GM04504 (cell line): ENCODE measurements around the gene DHCR24.
"Not testable (repeated sequence)": the region's sequence is repeated elsewhere in the genome, so short reads cannot be mapped to it uniquely, and the experiment has no call there.

ENCODE experiments used
- DNase-seq: peaks from one replicate; pipeline ENCODE4 v3.0.0-alpha.2; 2012; ENCODE audit warnings: low read depth

DHCR24 gene, protein sequence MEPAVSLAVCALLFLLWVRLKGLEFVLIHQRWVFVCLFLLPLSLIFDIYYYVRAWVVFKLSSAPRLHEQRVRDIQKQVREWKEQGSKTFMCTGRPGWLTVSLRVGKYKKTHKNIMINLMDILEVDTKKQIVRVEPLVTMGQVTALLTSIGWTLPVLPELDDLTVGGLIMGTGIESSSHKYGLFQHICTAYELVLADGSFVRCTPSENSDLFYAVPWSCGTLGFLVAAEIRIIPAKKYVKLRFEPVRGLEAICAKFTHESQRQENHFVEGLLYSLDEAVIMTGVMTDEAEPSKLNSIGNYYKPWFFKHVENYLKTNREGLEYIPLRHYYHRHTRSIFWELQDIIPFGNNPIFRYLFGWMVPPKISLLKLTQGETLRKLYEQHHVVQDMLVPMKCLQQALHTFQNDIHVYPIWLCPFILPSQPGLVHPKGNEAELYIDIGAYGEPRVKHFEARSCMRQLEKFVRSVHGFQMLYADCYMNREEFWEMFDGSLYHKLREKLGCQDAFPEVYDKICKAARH

DNA sequence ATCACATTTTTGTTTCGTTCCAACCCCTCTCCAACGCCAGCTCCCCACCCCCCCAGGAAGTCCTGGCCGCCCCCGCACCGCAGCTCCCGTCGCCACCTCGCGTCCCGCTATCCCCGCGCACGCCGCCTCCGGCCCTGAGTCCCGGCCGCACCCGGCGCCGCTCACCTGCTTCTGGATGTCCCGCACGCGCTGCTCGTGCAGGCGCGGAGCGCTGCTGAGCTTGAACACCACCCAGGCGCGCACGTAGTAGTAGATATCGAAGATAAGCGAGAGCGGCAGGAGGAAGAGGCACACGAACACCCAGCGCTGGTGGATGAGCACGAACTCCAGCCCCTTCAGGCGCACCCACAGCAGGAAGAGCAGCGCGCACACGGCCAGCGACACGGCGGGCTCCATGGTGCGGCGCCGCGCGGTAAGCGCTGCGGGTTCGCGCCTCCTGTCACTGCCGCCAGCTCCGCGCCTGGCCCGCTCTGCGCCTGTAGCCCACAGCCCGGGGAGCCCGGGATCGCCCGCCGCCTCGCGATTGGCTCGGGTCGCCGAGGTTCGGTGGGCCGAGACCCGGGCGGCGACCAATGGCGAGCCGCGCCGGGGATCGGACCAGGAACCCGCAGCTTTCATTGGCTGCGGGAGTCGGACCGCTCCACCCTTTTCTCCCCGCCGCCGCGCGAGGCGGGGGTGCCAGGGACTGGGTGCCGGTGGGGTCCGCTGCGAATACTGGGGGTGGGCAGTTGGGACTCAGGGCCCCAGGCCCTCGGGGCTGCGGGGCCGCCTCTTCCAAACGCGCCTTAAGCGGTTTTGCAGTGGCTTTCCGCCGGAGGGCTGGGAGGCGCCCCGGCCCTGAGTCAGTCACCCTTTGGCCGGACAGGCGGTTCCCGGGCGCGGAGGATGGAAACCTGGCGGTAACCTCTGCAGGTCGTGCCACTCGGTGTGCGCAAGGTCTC lies at the start of gene DHCR24:
Gene DHCR24 (minus strand): TSS at position 472 of the 941 bp plus-strand sequence. CDS start 76 bp downstream, at position 396.
- DNase-seq: peak; percentile 66

DNA sequence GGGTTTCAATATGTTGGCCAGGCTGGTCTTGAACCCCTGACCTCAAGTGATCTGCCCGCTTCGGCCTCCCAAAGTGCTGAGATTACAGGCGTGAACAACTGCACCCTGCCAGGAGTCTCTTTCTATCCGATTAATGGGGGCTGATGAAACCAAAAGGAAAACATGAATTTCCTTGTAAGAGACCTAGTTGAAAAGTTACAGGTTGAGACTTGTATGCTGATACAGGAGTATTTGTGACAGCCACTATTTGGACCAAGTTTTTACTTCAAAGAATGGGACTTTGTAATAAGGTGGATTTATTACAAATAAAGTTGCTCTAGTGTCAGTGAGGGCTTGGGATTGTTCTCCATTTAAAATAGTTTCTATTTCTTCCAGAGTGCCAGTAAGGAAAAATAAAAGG lies 49.8 kb upstream of the DHCR24 start:
- no peak for DNase-seq

DNA sequence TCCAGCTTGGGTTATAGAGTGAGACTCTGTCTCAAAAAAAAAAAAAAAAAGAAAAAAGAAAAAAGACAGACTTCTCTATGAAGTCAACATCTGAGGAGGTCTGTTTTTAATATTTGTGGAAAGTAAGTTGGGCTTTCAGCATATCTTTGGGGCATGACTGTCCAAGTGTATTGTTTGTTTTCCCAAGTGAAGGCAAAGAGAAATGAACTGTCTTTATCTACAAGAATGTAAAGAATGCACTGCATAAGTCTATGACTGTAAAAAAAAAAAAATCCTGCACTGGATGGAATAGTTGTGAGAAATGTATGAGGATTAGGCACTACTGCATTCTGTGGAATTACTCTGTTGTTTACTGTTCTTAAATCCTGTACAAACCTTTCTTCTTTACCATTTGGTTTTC lies 47.9 kb upstream of the DHCR24 start:
- DNase-seq: peak; percentile 90

DNA sequence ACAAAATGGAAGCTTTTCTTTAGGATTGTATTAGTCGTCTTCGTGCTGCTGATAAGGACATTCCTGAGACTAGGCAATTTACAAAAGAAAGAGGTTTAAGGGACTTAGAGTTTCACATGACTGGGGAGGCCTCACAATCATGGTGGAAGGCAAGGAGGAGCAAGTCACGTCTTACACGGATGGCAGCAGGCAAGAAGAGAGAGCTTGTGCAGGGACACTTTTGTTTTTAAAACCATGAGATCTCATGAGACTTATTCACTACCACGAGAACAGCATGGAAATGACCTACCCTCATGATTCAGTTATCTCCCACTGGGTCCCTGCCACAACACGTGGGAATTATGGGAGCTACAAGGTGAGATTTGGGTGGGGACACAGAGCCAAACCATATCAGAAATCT lies 47.1 kb upstream of the DHCR24 start:
- not testable (repeated sequence) for DNase-seq

DNA sequence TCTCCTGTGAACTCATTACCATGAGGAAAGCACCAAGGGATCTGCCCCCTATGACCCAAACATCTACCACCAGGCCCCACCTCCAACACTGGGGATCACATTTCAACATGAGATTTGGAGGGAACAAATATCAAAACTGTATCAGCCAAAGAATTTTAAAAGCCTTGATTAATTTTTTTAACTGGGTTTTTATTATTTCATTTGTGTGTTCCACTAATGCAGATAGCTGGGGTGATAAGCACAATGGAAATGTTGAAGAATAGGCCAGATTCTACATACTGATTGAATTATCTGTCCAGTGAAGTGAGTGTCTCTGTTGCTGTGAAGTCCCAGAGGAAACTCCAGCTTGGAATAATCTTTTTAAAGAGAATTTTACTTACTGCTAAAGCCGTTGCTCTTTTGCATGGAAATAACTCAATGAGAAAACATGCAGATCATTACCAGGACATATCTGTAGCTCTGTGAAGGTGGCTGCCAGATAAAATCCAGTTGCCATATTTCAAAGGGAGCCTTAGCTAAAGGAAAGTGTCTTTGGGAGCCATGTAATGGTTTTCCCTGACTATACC lies 44.4 kb upstream of the DHCR24 start:
- no peak for DNase-seq

DNA sequence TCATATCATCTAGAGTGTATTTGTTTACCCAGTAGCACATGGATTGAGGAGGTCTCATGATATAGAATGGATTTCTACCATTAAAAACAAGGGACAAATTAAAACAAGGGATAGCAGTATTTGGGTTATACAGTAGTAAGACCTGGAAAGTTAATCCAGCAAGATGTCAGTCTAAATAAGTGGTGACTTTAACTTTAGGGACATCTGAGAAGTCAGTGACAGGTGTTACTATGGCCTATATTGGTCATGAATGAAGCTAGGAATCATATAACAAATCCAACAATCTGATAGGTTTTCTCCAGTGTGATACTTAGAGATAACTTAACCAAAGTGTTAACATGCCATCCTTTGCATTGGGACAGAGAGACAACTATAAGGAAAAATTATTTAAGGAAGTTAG lies 42.7 kb upstream of the DHCR24 start:
- no peak for DNase-seq

DNA sequence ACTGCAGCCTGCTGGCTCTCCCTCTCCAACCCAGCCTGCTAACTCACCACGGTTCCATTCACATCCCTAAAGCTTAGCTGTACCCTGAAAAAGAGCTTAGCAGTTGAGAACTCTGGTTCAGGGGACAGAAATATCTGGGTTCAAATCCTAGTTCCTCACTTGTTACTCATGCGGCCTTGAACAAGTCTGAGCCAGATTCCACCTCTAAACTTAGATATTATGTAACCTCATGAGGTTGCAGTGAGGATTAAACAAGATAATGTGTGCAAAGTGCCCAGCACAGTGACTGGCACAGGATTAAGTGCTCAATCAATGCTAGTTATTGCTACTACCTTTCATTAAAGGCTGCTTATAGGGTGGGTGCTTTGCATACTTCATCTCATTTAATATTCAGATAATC lies 41.3 kb upstream of the DHCR24 start:
- DNase-seq: no peak

DNA sequence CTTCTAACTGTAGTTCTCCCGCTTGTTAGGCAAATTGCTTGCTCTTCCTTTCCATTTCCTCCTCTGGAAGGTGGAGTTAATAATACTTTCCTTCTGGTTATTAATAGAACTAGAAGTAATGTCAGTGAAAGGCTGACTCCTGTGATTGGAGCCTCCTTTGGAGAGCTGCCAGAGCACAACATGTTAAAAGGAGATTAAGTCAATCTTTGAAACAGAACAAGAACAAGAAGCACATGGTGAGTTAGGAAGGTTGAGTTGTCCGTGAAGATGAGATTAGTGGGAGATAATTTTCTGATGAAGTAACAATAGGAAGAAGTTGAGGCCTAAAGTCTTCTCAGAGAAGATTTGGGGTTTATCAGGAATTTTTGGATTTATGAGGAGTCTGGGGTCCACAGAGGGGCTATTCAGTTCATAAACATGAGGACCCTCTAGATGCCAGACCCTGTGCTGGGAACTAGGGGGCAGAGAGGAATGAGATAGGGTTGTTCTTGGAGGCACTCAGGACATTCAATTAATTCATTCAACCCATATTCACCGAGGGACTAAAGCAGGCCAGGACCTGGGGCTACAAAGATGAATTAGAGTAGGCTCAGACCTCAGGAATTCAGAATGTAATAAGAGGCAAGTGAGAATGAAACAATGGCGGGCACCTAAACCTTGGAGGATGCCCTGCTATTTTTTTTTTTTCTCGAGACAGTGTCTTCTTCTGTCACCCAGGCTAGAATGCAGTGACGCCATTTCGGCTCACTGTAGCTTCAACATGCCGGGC lies 40.7 kb upstream of the DHCR24 start:
- DNase-seq: no peak

DNA sequence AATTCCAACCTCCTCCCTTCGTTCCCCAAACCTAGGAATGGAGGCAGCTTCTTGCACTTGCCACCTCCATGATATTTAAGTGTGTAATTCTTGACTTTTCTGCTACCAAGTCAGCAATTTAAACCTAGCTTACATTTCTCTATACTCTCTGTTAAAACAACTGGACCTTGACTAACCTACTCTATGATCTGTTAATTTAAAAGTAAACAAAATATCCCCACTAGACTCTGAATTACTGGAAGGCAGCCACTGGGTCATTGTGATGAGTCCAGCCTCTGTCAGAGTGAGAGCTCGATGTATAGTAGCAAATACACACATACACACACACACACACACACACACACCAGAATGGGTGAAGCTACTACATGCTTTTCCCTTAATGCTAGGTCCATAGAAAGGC lies 40.0 kb upstream of the DHCR24 start:
- DNase-seq: no peak

DNA sequence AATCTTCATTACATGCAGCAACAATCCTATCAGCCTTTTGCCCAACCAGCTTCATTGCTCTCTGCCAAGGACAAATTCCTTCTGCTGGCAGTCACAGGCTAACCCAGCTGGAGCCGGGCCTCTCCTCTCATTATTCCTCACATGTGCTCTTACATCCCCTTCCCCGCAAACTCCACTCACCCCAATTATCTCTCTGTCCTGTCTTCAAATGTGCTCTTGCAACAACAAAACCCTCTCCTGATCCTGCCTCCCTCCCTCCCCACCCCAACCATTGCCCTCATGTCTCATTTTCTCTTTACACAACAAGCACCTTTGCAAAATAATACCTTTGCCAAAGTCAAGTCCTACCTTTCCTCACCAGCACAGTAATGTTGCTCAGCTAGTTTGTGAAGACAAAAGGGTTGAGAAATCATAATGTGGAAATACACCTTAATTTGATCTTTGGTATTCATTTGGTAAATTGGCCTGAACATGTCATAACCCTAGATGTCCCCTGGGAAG lies 36.0 kb upstream of the DHCR24 start:
- no peak for DNase-seq

DNA sequence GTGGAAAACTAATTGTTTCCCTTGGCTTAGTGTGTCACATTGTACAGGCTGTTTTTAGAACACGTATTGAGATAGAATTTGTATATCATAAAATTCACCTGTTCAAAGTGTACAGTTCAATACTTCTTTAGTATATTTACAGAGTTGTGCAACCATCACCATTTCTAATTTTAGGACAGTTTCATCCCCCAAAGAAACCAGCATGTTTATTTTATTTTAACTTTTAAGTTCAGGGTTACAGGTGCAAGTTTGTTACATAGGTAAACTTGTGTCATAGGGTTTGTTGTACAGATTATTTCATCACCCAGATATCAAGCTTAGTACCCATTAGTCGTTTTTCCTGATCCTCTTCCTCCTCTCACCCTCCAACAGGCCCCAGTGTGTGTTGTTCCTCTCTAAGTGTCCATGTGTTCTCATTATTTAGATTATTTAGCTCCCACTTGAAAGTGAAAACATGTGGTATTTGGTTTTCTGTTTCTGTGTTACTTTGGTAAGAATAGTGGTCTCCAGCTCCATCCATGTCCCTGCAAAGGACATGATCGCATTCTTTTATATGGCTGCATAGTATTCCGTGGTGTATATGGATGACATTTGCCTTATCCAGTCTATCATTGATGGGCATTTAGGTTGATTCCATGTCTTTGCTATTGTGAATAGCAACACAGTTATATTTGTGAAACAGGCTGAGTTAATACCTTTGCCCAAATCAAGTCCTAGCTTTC lies 35.2 kb upstream of the DHCR24 start:
- DNase-seq: no peak

DNA sequence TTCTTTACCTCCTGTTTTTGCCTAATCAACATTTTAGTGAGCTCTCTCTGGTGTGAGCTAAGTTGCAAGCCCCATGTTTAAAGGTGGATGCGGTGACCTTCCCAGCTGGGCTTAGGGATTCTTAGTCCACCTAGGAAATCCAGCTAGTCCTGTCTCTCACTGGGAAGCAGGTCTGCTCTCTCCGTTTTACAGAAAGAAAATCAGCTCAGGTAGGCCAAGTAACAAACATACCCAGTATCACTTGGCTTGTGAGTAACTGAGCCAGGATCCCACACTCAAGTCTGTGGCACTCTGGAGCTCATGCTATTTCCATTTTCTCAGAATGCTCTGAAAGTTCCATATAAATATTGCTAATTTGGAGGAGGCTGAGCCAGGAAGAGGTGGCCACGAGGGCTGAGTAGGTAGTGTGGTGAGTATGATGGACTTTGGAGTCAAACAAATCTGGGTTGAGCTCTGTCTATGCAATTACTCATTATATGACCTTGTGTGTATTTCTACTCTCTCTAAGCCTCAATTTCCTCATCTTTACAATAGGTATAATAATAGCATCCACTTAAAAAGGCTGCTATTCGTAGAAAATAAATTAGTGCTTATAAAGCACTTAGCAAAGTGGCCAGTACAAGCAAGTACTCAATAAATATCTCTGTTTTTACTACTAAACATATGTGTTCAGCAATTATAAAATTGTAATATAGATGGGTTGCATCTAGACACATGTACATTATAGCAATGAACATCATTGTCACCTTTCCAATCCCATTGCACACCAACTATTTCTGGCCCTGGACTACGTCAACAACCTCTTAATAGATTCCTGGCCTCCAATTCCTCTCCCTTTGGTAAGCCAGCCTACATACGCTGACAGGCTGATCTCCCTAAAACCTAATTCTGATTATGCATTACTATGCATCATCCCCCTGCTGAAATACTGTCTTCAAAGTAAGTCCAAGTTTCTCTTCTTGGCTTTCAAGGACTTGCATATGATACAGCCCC lies 32.7 kb upstream of the DHCR24 start:
- DNase-seq: no peak

DNA sequence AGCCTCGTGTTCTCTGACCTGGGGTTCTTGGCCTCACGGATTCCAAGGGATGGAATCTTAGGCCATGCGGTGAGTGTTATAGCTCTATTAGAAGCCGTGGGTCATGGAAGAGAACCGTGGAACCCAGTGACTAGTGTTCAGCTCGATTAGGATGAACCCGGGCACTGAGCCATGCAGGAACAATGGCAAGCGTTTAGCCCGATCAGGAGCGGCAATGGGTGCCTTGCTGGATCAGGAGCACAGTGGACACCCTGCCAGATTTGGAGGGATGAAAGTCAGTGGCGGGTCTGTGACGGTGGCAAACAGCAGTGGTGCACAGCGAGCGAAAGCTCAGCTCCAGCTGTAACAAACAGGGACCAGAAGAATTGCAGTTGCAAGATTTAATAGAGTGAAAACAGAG lies 24.1 kb upstream of the DHCR24 start:
- DNase-seq: not testable (repeated sequence)

DNA sequence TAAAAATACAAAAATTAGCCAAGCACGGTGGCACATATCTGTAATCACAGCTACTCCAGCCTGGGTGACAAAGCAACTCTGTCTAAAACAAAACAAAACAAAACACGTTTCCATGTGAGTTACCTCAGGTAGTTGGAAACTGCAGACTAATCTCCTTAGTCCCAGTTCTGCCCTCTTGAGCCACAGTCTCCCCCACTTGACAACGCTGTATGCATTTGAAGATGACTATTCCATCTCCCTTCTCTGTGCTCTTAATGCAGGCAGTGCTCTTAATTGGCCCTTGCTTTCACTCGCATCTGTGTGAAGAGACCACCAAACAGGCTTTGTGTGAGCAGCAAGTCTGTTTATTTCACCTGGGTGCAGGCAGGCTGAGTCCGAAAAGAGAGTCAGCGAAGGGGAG lies 19.6 kb upstream of the DHCR24 start:
- no peak for DNase-seq

DNA sequence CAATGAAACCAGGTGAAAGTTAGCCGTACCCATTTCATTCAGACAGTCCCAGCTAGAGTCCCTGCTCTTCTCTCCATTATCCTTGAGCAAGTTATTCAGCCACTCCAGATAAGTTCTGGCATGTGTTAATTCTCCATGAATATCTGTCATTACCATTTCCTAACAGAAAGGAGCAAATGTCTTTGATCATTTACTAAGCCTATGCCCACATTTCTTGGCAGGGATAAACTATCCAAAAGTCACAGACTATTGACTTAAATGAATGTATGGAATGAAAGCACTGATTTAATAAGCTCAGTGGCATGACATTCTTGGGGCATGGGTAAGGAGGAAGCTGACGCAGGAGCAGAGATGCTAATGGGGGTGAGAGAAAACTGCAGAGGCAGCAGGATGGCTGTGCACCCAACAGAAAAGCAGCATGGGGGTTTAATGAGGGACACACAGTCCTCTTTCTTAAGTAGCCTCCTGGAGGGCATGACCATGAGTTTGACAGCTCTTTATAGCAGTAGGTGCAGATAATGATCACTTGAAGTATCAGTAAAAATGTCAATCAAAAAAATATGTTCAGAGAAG lies 17.6 kb upstream of the DHCR24 start:
- DNase-seq: peak; percentile 43

DNA sequence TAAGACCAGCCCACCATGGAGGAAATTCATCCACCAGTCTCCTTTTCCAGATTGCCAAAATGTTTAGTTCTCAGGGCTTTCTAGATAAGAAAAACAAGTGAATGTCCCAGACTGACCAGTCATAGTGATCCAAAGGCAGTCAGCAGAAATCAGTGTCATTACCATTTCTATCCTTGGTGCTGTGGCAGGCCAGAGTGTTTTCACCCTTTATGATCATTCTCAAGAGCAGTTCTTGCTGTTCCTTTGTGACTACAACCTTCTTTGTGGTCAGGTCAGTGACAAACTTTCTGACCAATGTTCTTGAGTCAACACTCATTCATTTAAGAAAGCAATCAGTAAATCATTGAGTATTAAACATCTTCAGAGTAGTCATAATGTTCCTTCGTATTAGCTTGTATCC lies 7.3 kb upstream of the DHCR24 start:
- no peak for DNase-seq

DNA sequence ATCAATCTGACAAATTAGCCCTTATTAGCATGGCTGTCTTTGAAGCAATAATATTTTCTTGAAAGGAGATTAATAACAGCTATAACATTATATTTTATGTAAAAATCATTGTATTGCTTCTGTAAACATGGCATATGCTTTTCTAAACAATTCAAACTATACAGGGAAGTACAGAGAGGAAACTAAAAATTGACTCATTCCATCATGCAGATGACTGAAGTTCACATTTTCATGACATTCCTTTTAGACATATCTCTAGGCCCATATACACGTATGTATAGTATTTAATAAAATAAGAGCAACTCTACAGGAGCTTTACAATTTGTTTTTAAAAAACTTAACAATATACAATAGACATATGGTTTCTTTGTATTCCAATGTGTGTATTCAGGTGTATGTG lies 5.6 kb upstream of the DHCR24 start:
- no peak for DNase-seq

DNA sequence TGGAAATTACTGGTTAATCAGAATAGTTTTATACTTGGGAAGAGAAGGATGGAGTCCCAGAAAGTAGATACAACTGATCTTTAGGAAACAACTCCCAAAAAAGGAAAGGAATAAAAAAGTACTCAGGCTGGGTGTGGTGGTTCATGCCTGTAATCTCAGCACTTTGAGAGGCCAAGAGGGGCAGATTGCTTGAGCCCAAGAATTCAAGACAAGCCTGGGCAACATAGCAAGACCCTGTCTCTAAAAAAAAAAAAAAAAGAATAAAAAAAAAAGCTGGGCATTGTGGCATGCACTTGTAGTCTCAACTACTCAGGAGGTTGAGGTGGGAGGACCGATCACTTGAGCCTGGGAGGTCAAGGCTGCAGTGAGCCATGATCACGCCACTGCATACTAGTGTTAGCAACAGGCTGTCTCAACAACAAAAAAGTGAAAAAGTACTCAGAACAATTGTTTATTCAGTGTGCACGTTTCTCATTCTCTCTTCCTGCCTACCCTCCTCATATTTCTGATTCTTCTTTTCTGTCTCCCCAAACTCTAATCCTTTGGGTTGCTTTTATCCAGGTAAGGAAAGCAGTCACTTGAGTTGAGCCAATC lies 2.2 kb upstream of the DHCR24 start:
- no peak for DNase-seq
